Stimulated activated naive CD4-positive, alpha-beta T cell treated with Interleukin-2 at 50 U/mL for 16 hours (primary cell): ENCODE measurements around the gene ECSIT.
A peak's percentile ranks its signal among the peaks of the same experiment; 100 is the strongest.

ENCODE experiments used
- DNase-seq: peaks from one replicate; lab custom pipeline; 2025; lab: John Stamatoyannopoulos, UW

Gene ECSIT

DNA sequence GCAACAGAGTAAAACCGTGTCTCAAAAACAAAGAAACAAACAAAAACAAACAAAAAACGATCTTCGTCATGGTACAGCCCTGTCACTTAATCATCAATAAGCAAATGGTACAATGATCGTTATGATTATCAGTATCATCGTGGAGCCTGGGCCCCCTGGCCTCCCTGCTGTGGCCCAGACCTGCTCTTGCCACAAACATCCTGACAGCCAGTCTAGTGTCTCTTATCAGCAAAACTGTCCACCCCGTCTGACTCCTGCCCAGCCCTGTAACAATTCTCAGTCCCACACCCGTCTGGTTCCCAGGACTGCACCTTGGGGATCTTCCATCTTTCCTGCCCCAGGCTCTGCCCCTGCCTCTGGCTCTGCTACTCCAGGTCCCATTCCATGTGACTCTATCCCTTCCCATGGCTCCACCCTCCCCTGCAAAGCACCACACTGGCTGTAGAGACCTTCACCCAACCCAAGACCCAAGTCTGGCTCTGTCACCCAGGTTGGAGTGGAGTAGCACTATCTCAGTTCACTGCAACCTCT is 29.0 kb downstream of the ECSIT start:
- DNase-seq = no peak

DNA sequence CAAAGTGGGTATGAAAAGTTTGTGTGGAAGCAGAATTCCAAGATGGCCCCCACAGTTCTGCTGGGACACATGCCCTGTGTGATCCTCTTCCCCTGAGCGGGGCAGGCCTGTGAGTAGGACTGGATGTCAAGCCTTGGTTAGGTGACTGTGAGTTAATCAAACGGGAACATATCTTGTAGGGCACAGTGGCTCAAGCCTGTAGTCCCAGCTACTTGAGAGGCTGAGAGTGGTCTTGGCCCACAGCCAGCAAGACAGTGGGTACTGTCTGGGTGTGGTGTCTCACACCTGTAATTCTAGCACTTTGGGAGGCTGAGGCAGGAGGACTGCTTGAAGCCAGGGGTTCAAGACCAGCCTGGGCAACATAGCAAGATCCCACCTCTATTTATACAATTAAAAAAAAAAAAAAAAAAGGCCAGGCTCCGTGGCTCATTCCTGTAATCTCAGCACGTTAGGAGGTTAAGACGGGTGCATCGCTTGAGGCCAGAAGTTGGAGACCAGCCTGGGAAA is 29.7 kb downstream of the ECSIT start:
- DNase-seq = no peak

DNA sequence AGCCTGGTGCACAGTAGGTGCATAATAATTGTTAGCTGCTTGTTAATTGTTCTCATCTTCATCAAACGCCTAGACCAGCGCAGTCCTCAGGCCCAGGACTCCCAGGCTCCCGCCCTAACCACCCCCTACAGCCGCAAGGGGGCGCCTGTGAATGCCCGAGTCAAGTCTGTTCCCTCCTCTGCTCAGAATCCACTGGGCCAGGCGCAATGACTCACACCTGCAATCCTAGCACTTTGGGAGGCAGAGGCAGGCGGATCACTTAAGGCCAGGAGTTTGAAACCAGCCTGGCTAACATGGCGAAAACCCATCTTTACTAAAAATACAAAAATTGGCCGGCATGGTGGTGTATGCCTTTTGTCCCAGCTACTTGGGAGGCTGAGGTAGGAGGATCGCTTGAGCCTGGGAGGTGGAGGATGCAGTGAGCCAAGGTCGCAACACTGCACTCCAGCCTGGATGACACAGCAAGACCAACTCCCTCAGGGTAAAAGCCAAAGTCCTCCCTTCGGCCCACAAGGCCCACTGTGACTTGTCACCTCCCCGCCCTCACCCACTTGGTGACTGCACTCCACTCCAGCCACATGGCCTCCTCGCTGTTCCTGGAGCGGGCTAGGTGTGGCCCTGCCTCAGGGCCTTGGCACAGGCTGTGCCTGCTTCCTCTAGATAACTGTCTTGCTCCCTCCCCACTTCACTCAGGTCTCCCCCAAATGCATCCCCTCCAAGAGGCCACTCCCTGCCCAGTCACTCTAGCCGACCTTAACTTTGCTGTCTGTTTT is 32.4 kb downstream of the ECSIT start:
- DNase-seq = peak; percentile 55

DNA sequence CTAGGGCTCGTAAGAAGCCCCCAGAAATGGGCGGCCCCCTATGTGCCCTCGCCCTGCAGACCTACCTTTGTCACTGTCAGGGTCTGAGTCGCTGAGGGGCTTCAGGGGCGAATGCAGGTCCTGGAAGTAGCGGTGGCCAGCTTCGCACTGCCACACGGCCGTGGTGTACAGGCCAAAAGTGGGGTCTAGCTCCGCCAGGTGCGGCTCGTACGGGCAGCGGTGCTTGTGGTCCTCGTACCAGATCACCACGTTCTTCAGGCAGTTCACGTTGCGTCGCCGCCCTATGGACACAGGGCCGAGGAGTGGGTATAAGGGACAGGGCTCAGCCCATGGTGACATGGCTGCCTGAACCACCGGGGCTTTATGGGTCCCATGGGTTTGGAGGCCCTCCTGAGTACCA is 33.0 kb downstream of the ECSIT start:
- DNase-seq = no peak

- DNase-seq = no peak
These were observed 33.5 kb downstream of the ECSIT start for GRCh38 chr19:11495481-11495880.

- no peak for DNase-seq
These were observed 34.2 kb downstream of the ECSIT start for GRCh38 chr19:11494634-11495285.

GRCh38 chr19:11489378-11489777 is 39.6 kb downstream of the ECSIT start:
- no peak for DNase-seq

DNA sequence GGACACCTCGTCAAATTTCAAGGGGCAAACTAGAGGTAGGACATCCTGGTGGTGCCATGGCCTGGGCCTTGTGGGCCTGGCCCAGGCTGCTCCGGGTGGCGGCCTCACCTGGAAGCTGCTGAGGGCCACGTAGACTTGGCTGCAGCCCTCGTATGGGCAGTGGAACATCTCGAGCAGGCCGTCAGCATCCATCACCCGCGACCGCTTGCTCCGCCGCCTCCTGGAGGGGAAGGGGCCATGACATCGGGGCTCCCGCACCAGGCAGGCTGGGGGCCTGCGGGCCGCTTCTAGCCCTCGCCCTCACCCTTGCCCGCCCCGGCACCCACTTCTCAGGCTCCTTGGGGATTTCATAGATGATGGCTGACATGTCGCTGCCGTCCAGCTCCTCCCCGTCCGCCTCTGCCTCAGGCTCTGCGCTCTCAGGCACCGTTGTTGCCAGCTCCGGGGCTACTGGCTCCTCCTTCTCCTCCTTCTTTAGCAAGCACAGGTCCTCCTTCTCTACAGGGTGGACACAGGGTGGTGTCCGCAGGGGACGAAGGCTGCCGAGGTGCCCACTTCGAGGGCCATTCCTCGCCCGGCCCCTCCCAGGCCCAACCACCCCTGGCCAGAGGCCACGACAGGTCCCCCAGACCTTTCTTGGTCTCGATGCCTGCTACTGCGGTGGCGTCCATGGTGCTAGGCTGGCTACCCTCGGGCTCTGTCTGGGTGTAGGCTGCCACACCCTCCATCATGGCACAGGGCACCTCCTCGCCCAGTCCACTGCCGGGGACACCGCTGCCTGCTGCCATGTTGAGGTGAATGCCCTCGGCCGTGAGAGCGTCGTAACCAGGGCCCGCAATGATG is 42.1 kb downstream of the ECSIT start:
- DNase-seq = no peak

DNA sequence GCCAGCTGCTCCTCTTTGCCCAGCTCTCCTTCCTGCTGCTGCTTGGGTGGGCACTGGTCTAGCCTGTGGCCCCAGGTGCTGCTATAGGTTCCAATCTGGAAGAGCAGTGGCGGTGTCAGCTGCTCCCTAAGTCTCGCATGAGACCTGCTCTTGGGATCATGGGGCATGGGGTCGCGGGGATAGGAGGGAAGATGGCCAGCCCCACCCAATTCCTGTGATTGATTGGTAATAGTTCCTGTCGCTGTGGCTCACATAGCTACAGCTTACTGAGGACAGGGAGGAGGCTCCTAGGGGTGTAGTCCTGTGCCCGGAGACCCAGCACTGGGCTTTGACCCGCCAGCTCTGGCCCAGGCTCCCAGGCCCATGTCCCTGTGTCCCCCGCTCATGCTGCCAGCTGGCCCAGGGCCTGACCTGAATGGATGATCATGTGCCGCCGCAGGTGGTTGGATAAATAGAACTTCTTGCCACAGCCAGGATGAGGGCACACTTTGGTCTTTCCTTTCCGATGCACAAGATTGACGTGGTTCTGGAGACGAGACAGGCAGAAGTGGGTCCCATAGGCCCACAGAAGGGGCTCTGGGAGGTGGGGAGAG is 43.6 kb downstream of the ECSIT start:
- no peak for DNase-seq

GRCh38 chr19:11483366-11484111 is 45.4 kb downstream of the ECSIT start:
- no peak for DNase-seq

GRCh38 chr19:11482384-11483050 is 46.4 kb downstream of the ECSIT start:
- peak; percentile 84 for DNase-seq

- peak; percentile 80 for DNase-seq
These were observed 47.2 kb downstream of the ECSIT start for GRCh38 chr19:11481534-11482383.

- no peak for DNase-seq
These were observed 48.0 kb downstream of the ECSIT start, which contains the start of gene ELAVL3 for GRCh38 chr19:11480715-11481533. Gene ELAVL3 (minus strand): TSS chr19:11481046. CDS start chr19:11480608, 438 bp downstream.

GRCh38 chr19:11479898-11480714 is 48.8 kb downstream of the ECSIT start:
- no peak for DNase-seq

DNA sequence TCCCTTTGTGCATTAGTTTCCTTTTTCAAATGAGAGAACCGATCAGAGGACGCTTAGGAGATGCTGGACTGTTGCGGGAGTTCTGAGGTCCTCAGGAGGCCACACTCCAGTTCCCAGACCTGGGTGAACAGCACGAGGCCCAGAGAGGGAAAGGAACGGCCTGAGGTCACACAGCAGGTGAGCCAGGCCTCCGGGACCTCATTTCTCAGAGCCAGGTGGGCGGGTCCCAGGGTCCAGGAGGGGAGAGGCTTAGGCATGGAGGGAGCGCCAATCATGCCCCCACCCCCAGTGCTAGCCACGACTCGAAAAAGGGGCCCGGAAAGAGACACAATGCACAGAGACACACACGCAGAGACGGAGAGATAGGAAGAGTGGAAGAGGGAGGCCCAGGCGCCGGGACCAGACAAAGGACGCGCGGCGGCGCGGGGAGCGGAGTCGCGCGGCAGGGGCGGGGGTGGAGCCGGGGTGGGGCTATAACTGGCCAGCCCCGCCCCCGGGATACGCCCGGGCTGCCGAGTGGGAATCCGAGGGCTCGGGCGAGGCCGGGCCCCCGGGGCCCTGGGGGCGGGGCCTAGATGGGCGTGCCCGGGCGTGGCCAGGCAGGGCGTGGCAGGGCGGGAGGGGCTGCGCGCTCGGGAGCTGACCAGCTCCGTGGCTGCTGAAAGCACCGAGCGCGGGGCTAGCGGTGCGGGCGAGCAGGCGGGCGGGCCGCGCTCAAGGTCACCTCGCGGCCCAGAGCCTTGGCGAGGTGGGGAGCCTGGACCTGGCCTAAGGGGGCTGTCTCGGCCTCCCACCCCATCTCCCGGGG is 49.6 kb downstream of the ECSIT start:
- no peak for DNase-seq

- DNase-seq = no peak
These were observed 50.5 kb downstream of the ECSIT start for GRCh38 chr19:11478167-11479089.
